ENCODE data around the gene XPO5. TPM values are rescaled to one million over a fixed set of nuclear protein-coding genes. Genes with fewer than 3 reads are reported as not detected.

The XPO5 gene
- total and polyA plus RNA-seq, 9 of the 15 experiments (the other 6 are each of a cell fraction or from before 2014, with no cell fraction given), result 36.0 to 170 (median 99.1) TPM

DNA sequence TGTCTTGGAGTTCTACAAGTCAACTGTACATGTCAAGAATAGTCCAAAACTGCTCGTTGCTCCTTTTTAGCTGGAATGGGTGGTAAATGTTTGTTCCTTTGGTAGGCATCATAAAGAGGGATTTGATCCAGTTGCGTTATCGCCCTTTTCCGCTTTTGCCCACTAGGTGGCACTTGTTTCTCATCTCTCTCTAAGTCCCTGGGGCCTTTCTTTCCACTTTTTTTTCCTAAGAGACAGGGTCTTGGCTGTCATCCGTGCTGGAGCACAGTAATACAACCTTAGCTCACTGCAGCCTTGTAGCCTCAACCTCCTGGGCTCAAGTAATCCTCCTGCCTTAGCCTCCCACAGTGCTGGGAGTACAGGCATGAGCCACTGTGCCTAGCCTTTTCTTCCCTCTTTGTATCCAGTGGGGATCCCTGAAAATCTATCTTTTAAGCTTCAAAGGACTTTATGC lies 32.5 kb upstream of the XPO5 start (continued):
- TF ChIP-seq RCOR1 (IDR thresholded peaks at IDR 0.05; ENCODE audit: borderline replicate concordance in 1 of 2, low read depth in 2 of 2, low read length in 2 of 2), result 0 out of 4 replicates have a peak, but pooled peaks of 1 of the 2 experiments have one; percentile 48

DNA sequence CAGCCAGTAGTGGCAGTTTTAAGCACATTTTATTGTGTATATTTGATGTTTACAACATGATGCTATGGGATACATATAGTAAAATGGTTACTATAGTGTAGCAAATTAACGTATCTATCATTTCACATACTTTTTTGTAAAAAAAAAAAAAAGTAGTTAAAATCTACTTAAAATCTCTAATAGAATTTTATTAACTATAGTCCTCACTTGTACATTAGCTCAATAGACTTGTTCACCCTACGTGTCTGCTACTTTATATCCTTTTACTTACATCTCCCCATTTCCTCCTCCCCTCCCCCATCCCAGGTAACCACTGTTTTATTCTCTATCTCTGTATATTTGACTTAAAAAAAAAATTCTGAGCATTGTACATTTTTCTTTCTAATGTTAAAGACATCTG lies 30.2 kb upstream of the XPO5 start:
- Histone ChIP-seq H3K27ac (ENCODE audit: extremely low read depth, low read depth, low read length) (no peak overlapping the region), H3K9me1 (ENCODE audit: control insufficient read depth, insufficient read depth, low read length) (no peaks in the 10 kb centered on the region), H3K79me2 (ENCODE audit: control insufficient read depth, insufficient read depth, low read length) (no peaks in the 10 kb centered on the region), H3K4me1 (replicated peaks in 1 of 2; ENCODE audit: control insufficient read depth in 2 of 2, insufficient read depth in 2 of 2, low read length in 2 of 2) (peaks cover 3 to 14% of the 10 kb centered on the region in 2 experiments; a peak in 4 of 5 replicates), H4K20me1 (replicated peaks; ENCODE audit: control insufficient read depth, insufficient read depth, low read length) (no peaks in the 10 kb centered on the region), H2AFZ (ENCODE audit: low read depth, low read length) (no peak overlapping the region), H3K9ac (ENCODE audit: insufficient read depth in 1 of 2, low read depth in 2 of 2, low read length in 2 of 2) (no peak overlapping the region), H3K4me2 (ENCODE audit: insufficient read depth, low read length) (no peak overlapping the region), H3K36me3 (ENCODE audit: control insufficient read depth, insufficient read depth, low read length) (peaks cover 80% of the 10 kb centered on the region), H3K4me3 (no peak overlapping the region), H3K9me3 (replicated peaks; ENCODE audit: control insufficient read depth, insufficient read depth, low read depth, low read length) (no peaks in the 10 kb centered on the region), H3K27me3 (ENCODE audit: control insufficient read depth in 2 of 2, insufficient read depth in 2 of 2, low read length in 2 of 2) (no peaks in the 10 kb centered on the region)
- intact Hi-C loops (cut with micrococcal nuclease), result no loop called here
- ChIA-PET POLR2A (interaction anchor here (1.0 to 6.5 kb wide), 5 partner anchors 7 to 23 kb away, joined by 3 to 51 read pairs (median 4); partner anchors contain the start of gene GTPBP2), CTCF (ENCODE audit: low intra/inter-chr PET ratio) (no interaction called here)
- ATAC-seq, result no peak
- TF ChIP-seq NFATC3 (IDR thresholded peaks at IDR 0.05) (no peak), HNRNPK (IDR thresholded peaks at IDR 0.05; ENCODE audit: low read depth, low read length, poor library complexity, severe bottlenecking) (peak; percentile 53)
- no TSS peak for BruUV-seq (replicated peaks)
- no peak for DNase-seq (ENCODE audit: extremely low read depth in 1 of 4, low spot score in 3 of 4)
- 96% methylated on average over 2 of the region's 2 CpGs for WGBS (ENCODE audit: insufficient coverage, low coverage, missing lambda C conversion rate)
- in situ Hi-C loops (cut with MboI), result no loop called here
- no peak for FAIRE-seq

DNA sequence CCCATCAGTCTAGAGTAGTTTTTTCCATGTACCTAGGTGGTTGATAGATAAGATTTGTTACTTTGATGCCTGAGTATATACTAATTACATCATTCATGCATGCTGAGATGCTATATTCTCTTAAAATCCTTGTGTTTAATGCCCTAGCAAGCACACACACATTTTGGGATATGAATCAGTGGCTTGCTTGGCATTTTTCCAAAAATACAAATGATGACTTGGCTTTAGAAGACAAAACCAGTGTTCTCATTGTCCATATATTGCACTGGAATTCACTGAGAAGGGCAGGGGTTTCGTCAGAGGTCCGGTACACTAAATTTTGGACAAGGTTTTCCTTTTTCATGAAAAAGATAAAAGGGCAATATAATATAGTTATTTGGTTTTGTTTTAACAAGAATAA lies 28.3 kb upstream of the XPO5 start:
- intact Hi-C loops (cut with micrococcal nuclease), result no loop called here
- Histone ChIP-seq H3K27me3 (ENCODE audit: control insufficient read depth in 2 of 2, insufficient read depth in 2 of 2, low read length in 2 of 2) (no peaks in the 10 kb centered on the region), H4K20me1 (replicated peaks; ENCODE audit: control insufficient read depth, insufficient read depth, low read length) (no peaks in the 10 kb centered on the region), H3K9me1 (ENCODE audit: control insufficient read depth, insufficient read depth, low read length) (no peaks in the 10 kb centered on the region), H3K4me1 (replicated peaks in 1 of 2; ENCODE audit: control insufficient read depth in 2 of 2, insufficient read depth in 2 of 2, low read length in 2 of 2) (peaks cover 3 to 9% of the 10 kb centered on the region in 2 experiments; a peak in 4 of 5 replicates), H3K4me3 (no peak overlapping the region), H3K4me2 (ENCODE audit: insufficient read depth, low read length) (no peak overlapping the region), H3K36me3 (ENCODE audit: control insufficient read depth, insufficient read depth, low read length) (peaks cover 73% of the 10 kb centered on the region), H3K9me3 (replicated peaks; ENCODE audit: control insufficient read depth, insufficient read depth, low read depth, low read length) (no peaks in the 10 kb centered on the region), H3K9ac (ENCODE audit: insufficient read depth in 1 of 2, low read depth in 2 of 2, low read length in 2 of 2) (no peak overlapping the region), H3K27ac (ENCODE audit: extremely low read depth, low read depth, low read length) (no peak overlapping the region), H3K79me2 (ENCODE audit: control insufficient read depth, insufficient read depth, low read length) (no peaks in the 10 kb centered on the region), H2AFZ (ENCODE audit: low read depth, low read length) (no peak overlapping the region)
- ChIA-PET POLR2A (interaction anchor here (1.4 to 2.8 kb wide), 3 partner anchors 9 to 62 kb away, joined by 3 to 13 read pairs (median 9); no protein-coding TSS in a partner anchor), CTCF (ENCODE audit: low intra/inter-chr PET ratio) (no interaction called here)
- no peak for FAIRE-seq
- ATAC-seq, result no peak
- WGBS (ENCODE audit: insufficient coverage, low coverage, missing lambda C conversion rate), result 95% methylated on average over 2 of the region's 2 CpGs
- in situ Hi-C loops (cut with MboI), result no loop called here
- no peak for DNase-seq (ENCODE audit: extremely low read depth in 1 of 4, low spot score in 3 of 4)
- no TSS peak for BruUV-seq (replicated peaks)
- TF ChIP-seq, protein P1, sequence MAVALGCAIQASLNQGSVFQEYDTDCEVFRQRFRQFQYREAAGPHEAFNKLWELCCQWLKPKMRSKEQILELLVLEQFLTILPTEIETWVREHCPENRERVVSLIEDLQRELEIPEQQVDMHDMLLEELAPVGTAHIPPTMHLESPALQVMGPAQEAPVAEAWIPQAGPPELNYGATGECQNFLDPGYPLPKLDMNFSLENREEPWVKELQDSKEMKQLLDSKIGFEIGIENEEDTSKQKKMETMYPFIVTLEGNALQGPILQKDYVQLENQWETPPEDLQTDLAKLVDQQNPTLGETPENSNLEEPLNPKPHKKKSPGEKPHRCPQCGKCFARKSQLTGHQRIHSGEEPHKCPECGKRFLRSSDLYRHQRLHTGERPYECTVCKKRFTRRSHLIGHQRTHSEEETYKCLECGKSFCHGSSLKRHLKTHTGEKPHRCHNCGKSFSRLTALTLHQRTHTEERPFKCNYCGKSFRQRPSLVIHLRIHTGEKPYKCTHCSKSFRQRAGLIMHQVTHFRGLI (CRISPR knock-in tag; IDR thresholded peaks at IDR 0.05), result no peak
- no peak for TF ChIP-seq ESRRA (IDR thresholded peaks at IDR 0.05; ENCODE audit: borderline replicate concordance, low read depth)
